ENCODE results near the gene PRAF2.
A peak's percentile ranks its signal among the peaks of the same experiment; 100 is the strongest.

PRAF2 gene

GRCh38 chrX:49042581-49043219, 31.1 kb downstream of the PRAF2 start:
- DNase-seq (ENCODE audit: low spot score) = no peak

GRCh38 chrX:49041744-49042580, 31.8 kb downstream of the PRAF2 start:
- DNase-seq (ENCODE audit: low spot score) = no peak

DNA sequence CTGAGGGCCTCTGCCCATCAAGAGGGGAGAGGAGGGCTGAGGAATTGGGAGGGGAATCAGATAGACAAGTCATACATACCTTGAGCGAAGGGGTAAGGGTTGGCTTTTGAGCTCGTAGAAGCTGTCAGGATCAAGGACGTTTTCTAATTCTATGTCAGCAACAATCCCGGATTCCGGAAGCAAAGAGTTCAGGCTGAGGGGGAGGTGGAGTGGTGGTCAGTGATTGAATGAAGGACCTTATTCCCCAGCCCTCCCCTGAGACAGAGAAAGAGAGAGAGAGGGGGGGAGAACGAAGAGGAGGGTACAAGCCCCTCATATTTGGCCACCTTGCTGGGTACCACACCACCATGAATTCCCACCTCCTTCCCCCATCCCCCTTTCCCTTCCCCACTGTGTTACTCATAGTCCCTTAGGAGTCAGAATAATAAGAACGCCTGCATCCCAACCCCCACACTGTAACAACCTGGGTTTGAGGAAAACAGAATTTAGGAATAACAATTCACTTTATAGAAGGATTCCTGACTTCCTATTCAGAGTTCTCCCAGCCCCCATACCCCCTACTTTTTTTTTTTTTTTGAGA, 33.3 kb downstream of the PRAF2 start:
- no peak for DNase-seq (ENCODE audit: low spot score)

GRCh38 chrX:49039598-49040375, 34.0 kb downstream of the PRAF2 start:
- DNase-seq (ENCODE audit: low spot score) = peak; percentile 70

- no peak for DNase-seq (ENCODE audit: low spot score)
Observed at GRCh38 chrX:49037883-49038475, 35.8 kb downstream of the PRAF2 start.

DNA sequence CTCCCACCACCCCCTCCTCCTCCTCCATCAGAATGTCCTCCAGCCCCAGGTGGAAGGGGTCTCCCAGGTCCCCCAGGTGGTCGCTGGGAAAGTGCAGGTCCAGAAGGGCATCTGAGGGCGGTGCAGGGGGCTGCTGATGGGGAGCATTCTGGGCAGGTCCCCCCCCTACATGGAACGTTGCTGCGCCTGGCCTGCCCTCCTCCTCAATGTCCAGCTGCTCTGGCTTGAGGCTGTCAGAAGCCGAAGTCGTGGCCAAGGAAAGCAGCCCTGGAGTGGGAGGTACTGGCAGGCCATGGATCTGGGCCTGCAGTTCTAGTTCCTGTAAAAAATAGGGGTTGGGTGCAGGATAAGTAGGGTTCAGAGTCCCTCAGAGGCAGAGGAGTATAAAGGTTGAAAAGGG, 43.5 kb downstream of the PRAF2 start:
- DNase-seq (ENCODE audit: low spot score) = no peak

- DNase-seq (ENCODE audit: low spot score) = peak; percentile 60
Observed at GRCh38 chrX:49029876-49030275, 43.9 kb downstream of the PRAF2 start.
